Medulla oblongata (tissue), 1 donor: ENCODE measurements around the gene AKR1B1.

Experiments
- DNase-seq: peaks from one replicate; pipeline ENCODE4 v3.0.0-alpha.2; 2015; ENCODE audit errors: extremely low spot score

Gene AKR1B1

DNA sequence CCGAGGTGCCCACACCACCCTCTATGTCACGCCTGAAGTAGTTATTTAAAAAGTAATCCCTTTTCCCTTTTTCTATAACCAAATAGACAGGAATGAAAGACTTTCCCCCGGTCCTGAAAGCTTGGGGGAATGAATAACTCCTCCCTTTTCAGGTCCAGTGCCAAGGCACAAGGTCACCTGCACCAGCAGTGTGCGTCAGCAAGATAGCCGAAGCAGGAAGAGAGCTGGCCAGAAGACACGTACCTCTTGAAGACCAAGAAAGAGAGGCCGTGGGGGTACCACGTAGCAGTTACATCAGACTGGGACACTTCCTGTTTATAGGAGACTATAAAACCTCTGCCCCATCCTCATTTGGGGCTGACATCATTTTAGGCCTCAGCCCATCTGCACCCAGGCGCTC lies 10.7 kb upstream of the AKR1B1 start:
- DNase-seq, result no peak

DNA sequence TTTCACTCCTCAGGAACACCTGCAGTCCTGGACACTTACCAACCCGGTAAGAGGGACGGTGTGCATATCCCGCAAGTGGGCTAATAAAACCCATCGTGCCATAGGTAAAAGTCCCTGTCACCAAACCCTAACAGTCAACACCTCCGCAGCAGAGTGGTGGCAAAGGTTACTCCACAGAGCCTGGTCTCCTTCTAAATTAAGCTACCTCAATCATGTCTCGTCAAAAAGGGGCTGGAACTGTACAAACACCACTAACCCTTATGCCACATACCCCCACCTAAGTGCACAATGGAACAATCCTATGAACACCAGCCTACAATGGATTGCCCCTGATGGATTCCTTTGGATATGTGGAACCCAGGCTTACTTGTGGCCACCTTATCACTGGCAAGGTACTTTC lies 9.6 kb upstream of the AKR1B1 start:
- no peak for DNase-seq

DNA sequence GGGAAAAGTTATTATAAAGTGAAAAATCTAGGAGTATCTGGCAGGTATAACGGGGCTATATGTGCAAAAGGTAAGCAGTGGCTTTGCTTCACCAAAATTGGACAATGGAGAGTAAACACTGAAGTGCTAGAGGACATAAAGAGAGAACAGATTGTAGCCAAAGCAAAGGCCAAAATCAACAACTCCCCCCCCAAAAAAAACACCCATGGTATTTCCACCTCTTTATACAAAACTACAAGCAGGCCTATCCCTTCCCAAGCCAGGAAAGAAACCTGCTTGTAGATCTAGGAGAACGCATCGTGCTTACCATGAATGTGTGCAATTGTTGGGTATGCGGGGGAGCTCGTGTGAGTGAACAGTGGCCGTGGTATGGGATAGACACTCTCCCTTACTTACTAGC lies 9.2 kb upstream of the AKR1B1 start:
- DNase-seq, result no peak

DNA sequence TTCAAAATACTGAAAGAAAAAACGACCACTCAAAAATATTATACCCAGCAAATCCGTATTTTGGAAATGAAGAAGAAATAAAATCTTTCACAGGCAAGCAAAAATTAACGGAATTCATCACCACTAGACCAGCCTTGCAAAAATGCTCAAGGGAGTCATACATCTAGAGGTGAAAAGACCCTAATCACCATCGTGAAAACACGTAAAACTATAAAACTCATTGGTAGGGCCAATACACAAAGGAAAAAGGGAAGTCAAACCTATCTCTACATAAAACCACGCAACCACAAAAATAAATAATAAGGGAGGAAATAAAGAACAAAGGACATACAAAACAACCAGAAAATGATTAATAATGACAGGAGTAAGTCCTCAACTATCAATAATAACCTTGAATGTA lies 6.6 kb upstream of the AKR1B1 start:
- DNase-seq, result no peak

DNA sequence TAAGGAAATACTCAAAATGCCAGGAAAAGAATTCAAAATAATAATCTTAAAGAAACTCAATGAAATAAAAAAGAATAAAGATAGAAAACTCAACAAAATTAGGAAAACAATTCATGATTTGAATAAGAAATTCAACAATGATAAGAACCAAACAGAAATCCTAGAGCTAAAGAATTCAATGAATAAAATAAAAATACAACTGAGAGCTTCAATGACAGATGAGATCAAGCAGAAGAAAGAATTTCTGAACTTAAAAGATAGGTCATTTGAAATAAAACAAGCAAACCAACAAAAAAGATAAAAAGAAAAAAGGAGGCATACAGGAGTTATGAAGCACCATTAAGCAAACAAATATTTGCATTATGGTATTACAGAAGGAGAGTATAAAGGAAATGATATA lies 5.6 kb upstream of the AKR1B1 start:
- no peak for DNase-seq

DNA sequence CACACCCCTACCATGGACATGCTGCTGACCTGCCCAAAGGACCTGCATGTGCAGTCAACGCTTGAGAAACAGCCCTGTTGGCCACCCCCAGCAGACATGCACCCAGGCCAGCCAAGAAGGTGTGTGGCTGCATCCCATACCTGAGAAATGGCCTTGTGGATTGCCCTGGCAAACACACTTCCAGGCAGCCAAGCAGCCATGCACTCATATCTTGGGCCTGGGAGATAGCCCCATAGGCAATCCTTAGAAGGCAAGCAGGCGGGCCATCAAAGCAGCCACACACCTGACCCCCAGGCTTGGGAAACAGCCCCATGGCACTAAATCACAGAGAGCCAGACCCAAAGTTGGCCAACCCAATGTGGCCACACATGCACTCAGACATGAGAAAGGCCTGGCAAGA lies 4.9 kb upstream of the AKR1B1 start:
- DNase-seq, result no peak

DNA sequence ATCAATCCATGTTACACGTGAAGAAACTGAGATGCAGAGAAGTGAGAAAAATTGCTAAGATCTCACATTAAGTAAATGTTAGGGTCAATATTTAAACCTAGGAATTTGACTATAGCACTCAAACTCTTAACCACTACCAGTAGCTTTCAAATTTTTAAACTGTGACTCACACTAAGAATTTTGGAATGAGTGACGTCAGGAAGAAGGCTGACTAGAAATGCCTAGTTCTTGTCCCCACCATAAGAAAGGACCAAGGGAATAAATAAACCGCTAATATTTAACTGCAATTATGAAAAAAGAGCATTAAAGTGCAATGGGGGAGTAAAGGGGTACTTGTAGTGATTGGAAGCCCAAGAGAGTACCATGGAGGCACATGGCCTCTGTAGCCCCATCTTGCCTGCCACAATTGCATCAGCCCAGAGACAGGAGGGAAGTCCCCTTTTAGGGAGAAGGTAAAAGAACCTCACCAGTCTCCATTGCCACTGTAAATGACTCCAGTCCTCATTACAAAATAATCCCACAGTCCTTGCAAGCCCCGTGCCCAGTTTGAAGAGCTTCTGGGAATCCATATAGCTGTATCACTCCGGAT lies 3.5 kb upstream of the AKR1B1 start:
- no peak for DNase-seq

DNA sequence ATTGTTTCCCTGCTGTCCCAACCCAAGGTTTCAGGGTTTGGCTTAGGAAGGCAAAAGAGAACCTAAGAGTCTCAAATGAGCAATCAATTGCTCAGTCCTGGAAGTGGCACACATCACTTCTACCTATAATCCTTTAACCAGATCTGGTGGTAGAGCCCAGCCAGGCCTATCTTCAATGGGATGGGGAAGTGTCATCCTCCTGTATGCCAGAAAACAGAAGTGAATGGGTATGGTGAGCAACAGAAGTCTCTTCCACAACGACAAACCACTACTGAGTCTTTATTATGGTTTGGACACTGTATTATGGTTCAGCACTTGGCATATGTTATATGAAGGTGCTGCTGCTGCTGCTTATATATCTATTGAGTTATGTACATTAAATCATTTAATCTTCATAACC lies 3.0 kb upstream of the AKR1B1 start:
- DNase-seq, result no peak

DNA sequence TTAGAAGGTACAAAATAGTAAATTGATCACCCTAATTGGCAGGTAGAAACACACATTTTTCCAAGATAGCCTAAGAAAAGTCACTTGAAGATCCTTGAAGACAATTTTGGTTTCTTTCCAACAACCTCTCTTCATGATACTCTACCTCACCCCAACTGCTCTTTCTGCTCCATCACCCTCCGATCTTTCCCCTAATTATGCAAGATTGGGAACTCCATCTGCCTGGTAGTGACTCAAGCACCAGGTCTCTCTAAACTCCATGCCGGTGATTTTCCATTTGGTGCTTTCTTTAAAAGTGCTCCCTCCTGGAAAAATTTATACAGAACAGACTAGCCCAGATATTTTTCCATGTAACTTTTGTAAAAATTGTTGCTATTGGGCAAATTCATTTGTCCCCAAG lies 1.1 kb upstream of the AKR1B1 start:
- DNase-seq, result no peak

DNA sequence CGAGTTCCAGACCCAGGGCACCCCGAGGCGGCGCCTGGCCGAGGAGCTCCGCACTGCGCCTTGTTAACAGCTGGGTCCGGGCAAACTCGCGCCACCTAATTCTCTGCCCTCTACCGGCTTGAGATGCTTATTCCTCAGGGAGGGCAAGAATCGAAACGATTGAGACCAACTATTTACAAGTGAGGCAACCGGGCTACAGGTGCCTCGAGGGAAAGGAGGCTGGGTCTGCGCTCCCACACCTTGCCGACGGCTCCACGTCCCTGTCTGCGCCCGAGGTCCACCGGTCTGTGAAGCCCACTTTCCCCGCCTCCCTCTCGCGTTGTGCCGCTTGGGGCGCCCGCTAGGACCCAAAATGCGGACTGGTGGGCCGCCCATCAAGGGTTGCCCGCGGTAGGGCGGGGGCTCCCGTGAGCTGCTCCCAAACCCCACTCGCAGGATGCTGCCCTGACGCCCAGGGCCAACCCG lies 527 bp downstream of the AKR1B1 start:
- DNase-seq, result peak; percentile 61

DNA sequence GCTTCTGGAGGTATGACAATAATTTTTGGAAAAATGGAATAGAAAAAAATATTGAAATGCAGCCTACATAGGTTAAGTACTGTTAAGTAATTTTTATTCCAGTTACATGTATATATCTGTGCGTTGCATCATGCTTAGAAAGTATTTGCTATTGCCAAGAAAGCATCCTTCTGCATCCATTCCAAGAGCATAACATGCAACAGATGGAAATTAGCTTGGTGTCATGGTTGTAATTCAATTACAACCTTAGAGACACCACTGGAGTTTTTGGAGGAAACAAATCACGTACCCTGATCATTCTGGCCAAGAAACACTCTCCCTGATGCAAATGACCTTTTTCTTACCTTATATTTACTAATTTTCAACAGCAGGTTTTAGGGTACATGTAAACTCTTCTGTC lies 1.7 kb downstream of the AKR1B1 start:
- no peak for DNase-seq

DNA sequence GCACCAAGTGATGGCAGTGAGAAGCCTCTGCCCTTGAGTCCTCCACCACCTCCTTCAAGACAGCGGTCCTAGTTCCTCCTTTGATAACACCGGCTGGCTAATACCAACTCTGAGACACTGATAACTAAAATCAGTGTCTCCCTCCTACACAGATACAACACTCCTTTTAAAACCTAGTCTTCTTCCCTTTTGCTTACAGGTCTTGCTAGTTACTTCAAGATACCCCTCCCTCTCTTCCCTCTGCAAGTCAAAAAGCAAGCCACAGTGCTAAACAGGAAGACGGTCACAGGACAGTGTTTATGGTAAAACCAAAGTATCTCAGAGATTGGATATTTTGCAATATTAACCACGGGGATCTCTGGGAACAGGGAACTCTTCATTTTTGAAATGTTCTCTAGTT lies 4.6 kb downstream of the AKR1B1 start:
- DNase-seq, result peak; percentile 75

DNA sequence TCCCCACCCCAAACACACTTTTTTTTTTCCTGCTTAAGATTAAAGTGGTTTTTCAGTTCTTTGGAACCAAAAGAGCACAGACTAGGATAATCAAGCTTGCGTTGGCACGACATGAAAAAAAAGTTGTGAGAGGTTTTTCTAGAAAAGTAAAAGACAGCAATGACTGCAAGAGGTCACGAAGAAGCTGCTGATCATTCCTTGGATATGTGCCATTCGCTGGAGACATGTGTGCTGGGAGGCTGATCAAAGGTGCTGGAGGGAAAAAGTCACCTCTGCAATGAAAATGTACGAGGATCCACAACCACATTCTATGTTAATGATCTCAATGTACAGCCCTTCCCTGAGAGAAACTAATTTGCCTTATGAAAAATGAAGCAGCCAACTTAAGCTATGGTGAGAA lies 5.4 kb downstream of the AKR1B1 start:
- DNase-seq, result no peak

DNA sequence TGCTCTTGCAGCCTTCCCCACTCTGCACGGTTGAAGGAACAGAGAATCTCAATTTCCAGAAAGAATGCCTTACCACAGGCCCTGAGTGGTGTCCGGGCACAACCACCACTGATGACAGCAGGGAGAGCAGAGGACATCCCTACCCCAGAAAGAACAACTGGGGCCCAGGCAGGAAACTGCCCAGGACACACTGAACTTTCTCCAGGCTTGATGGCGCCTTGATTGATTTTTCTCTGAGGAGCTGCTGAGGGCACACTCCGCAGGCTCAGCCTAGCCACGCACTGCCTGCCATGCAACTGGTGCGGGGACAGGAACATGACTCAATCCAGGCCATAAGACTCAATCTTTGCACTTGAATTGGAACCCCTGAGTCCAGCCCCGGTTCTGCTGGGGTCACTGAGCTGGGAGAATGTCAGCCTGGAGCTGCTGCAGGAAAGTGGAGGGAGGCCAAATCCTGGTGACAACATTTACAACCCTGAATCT lies 5.9 kb downstream of the AKR1B1 start:
- DNase-seq, result peak; percentile 17

DNA sequence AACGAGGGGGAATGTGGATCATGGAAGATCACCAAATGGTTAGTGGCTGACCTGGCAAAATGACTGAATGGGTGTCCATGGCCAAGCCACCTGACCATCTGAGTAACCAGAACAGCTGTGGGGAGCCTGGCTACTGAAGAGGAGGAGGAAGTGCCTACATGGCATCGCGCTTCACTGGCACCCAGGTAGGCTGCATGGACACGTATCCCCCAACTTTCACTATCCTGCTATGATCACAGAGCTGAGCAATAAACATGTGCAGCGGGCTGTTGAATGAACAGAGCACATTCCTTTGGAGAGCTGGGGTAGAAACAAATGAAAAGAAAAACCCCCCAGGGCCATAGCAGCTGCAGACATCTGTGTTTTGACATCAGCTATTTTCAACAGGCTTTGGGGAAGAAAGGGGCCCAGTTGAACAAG lies 6.5 kb downstream of the AKR1B1 start:
- DNase-seq, result no peak

DNA sequence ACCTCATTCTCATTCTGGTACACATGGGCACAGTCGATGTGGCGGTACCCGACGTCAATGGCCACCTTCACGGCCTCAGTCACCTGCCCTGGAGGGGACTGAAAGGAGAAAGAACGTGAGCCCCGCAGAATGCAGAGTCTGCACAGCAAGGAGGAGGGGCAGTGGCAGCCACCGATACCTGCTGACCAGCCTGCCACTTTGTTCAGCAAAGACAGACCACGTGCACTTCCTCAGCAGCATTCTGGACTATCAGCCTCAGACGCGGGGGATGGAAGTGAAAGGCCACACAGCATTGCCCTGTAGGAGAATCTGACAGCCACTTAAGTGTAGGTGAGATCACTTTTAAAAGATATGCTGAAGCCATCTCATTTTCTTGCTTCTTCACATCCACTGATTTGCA lies 7.2 kb downstream of the AKR1B1 start:
- DNase-seq, result peak; percentile 66

DNA sequence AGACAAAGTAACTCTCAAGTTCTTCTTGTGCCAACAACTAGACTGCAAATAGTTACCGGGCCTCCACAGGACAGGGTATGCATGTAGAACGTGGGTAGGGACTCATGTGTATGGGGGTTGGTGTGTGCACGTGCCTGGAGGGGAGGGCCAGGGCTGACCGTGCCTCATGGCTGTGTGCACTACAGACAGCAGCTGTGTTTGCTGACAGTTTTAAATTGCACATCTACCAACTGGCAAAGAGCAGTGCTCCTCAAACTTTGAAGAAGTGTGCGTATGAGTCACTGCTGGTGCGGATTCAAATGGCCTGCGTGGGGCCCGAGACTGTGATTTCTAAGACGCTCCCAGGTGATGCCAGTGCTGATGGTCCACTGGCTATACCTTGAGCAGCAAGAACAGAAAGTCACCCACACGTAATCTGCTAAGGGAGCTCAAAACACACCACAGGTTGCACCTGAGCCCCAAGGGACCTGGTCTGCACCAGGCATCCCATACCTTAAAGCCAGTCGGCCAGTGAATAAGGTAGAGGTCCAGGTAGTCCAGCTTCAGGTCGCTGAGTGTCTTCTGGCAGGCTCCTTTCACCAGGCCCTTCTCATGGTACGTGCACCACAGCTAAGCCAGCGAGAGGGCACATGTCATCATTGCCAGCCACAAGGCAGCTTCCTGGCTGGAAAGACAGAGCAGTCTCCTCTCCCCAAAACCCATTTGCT lies 8.5 kb downstream of the AKR1B1 start:
- DNase-seq, result no peak

DNA sequence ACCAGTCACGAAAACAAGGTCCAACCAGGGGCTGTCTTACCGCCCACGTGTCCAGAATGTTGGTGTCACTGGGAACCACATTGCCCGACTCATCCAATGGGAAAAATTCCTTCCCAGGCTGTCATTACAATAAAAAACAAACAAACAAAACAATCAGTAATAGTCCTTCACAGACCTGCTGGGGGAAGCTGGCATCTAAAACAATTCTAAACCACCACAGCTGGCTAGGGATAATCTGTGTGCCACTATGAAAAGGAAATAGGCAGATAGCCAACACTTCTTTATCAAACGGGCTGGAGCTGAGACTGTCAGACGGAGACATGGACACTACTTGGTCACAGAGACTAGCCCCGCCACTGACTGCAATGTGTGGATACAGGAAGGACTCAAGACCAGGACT lies 9.2 kb downstream of the AKR1B1 start:
- no peak for DNase-seq

DNA sequence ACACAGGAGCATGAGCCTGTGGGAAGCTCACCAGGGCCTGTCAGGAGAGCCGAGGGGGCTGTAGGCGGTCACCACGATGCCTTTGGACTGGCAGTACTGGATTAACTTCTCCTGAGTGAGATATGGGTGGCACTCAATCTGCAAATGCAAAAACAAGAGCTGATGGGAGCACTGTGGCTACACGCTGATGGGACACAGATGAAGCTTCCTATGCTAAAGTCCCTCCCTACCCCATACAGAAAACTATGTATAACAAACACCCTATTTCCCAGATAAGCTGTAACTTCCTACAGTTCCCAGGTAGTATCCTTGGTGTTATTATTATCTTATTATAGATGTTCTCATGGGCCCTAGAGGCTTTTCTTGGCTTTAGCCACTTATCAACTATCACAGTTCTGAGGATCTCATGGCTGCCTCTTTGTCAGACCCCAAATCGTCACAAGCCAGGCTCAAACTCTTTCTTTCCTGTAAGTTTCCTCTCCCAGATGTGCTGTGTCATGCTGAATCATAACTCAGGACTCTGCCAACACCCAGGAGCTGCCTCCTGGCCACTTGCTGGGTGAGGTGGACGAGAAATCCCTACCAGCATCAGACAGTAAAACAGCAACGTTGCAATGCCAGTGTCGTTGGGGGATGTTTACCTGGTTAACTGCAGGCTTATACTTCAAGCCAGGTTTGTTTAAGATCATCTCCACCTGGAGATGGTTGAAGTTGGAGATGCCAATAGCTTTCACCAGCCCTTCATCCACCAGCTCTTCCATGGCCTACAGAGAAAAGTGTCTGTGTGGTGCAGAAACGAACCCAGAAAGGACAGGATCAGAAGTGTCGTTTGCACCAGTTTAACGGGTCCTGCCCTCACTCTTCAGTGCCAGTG lies 10.3 kb downstream of the AKR1B1 start:
- DNase-seq, result no peak

DNA sequence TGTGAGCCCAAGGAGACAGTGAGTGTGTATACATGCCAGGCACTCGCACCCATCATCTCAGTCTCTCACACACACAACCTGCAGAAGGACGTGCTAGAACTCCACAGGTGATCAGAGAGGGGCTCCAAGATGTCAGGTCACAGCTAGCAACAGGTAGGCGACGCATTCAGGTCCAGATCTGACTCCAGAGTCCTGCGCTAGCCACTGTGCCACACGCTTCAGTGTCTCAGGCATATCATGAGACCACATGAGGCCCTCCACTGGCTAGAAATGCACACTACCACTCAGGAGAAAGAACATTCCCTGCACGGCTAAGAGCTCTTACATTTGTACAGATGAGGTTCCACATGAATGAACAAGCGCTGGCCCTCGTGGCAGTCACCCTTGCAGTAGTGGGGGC lies 11.5 kb downstream of the AKR1B1 start:
- DNase-seq, result no peak

DNA sequence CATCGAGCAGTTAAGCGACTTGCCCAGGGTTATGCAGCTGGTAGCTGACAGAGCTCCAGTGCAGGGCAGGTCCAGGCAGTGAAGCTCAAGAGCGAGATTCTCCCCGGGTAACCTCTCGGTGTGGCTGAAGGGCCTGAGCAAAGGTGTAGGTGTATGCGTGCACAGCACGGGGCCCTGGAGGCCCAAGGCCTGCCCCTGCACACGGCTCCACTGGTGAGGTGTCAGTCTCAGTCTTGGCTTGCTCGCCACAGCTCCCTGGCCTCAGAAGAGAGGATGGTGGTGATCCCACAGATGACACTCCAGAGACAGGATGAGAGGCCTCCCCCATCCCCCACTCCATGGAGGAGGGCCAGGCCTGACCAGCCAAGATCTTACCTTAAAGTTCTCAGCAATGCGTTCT lies 12.0 kb downstream of the AKR1B1 start:
- DNase-seq, result no peak

DNA sequence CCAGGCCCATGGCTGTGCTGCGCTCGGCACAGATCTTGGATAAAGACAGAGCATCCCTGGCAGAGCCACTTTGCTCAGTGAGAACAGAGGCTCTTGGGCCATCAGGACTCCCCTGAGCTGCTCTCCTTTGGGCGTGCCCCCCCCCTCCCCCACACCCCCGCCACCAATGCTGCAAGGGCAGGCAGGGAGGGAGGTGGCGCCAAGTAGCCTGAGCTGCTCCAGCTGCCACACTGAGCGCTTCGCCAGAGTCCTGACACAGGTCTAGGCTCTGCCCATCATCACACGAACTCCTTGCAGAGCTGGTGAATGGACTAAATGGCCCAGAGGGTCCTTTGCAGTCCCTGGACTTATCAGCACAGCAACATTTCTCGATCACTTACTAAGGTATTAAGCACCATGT lies 12.5 kb downstream of the AKR1B1 start:
- no peak for DNase-seq

DNA sequence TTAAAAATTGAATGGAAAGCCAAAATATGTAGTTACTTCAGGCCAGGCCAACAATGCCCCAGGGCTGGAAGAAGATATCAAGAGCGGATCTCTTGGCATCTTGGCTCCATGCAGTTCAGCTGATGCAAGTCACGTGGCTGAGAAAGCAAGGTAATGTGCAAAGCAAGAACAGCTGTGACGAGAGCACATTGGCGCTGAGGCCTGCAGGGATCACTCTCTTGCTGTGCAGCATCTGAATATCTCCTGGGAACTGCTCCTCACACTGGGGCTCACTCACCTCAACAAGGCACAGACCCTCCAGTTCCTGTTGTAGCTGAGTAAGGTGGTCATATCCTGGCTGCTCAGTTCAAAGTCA lies 14.0 kb downstream of the AKR1B1 start:
- DNase-seq, result no peak
